Stomach (tissue), 9 donors: ENCODE data around the gene XPO5. TPM values are rescaled to one million over a fixed set of nuclear protein-coding genes. Genes with fewer than 3 reads are reported as not detected.

Experiments
- DNase-seq, 2 donors: peaks; one replicate each; pipeline versions ENCODE4 v3.0.0 to v3.0.0-alpha.2; 2013 to 2019
- H3K27ac ChIP-seq, 5 donors: fragments of 200-600 bp in 4 of 5; sonication (generic) in 4 of 5; one replicate each; pipeline ENCODE4 v1.5.1; 2013 to 2019; ENCODE audit warnings: mild to moderate bottlenecking in 1 of 5, moderate library complexity in 1 of 5
- H3K27me3 ChIP-seq, 3 donors: fragments of 200-600 bp; sonication (generic); one replicate each; pipeline ENCODE4 v1.5.1; 2017 to 2019; ENCODE audit warnings: mixed run types in 1 of 3
- H3K36me3 ChIP-seq, 4 donors: fragments of 200-600 bp; sonication (generic); 1 replicate in 3 of 4; 2 replicates in 1 of 4; pipeline ENCODE4 v1.5.1; 2016 to 2019
- H3K4me1 ChIP-seq, 4 donors: fragments of 200-600 bp; sonication (generic); one replicate each; pipeline ENCODE4 v1.5.1; 2016 to 2019
- H3K4me3 ChIP-seq, 4 donors: fragments of 200-600 bp; sonication (generic) in 3 of 4; one replicate each; pipeline ENCODE4 v1.5.1; 2016 to 2019; ENCODE audit warnings: mild to moderate bottlenecking in 1 of 4
- H3K9me3 ChIP-seq, 4 donors: fragments of 200-600 bp; sonication (generic); one replicate each; pipeline ENCODE4 v1.5.1; 2016 to 2019
- CTCF ChIP-seq, 7 experiments: fragments of 450-650 bp in 4 of 7; fragments of 200-600 bp in 3 of 7; sonication (generic) in 3 of 7; IDR thresholded peaks; one replicate each; pipeline ENCODE4 v1.5.1; 2016 to 2019; ENCODE audit warnings: antibody characterized with exemption in 7 of 7, control low read depth in 2 of 7, mild to moderate bottlenecking in 1 of 7
- EP300 ChIP-seq: sonication (generic); formaldehyde crosslinking; IDR thresholded peaks from one replicate; pipeline ENCODE4 v1.6.1; 2017; ENCODE audit warnings: antibody characterized with exemption
- POLR2A ChIP-seq, 4 donors: fragments of 450-650 bp; IDR thresholded peaks; one replicate each; pipeline ENCODE4 v1.6.1; 2016; ENCODE audit warnings: antibody characterized with exemption in 4 of 4, control low read depth in 2 of 4, mild to moderate bottlenecking in 1 of 4, moderate library complexity in 1 of 4
- POLR2AphosphoS5 ChIP-seq, 3 donors: sonication (generic); formaldehyde crosslinking; IDR thresholded peaks; one replicate each; pipeline ENCODE4 v1.6.1; 2016; ENCODE audit warnings: antibody characterized with exemption in 3 of 3
- WGBS, 5 donors: extraction: QIAGEN DNeasy Blood & Tissue Kit in 3 of 5; methylation state at CpG; one replicate each; pipeline versions ENCODE4 v1.1.5 to v1.1.7; 2013 to 2018; 5-methylcytosine and 5-hydroxymethylcytosine counted together
- intact Hi-C: fragments of 100-400 bp; cut with DNase I; formaldehyde crosslinking; loops from one replicate; pipeline ENCODE4 v1.15.1; 2023; ENCODE audit warnings: low total_unique reads
- polyA plus RNA-seq, 3 donors: library from polyadenylated mRNA; stranded (reverse); fragments of 200-250 nt; gene quantifications; one replicate each; pipeline ENCODE4 v1.2.3, GENCODE V29; 2013
- total RNA-seq, 5 donors: library from RNA; depleted of rRNA; stranded (reverse); fragments of >200 nt; gene quantifications; one replicate each; pipeline versions ENCODE4 v1.1.0 to v1.2.3, GENCODE V29; 2014 to 2016
- donor health status: healthy with polysubstance abuse.
- donor health status: Bipolar disorder and iron deficiency.
- donor health status: healthy.

Gene XPO5
- total and polyA plus RNA-seq, 8 donors: 4.6 to 46.1 (median 19.0) TPM

- Histone ChIP-seq H3K36me3 (peaks cover 34 to 57% (median 53%) of the 10 kb centered on the region in 4 donors), H3K27ac (no peak overlapping the region), H3K9me3 (no peaks in the 10 kb centered on the region), H3K4me1 (peaks cover 26 to 34% (median 31%) of the 10 kb centered on the region in 4 donors), H3K4me3 (no peak overlapping the region), H3K27me3 (peaks cover 0 to 28% (median 11%) of the 10 kb centered on the region in 3 donors)
- TF ChIP-seq CTCF (IDR thresholded peaks at IDR 0.05): no peak
- TF ChIP-seq EP300: no peak
- no peak for TF ChIP-seq POLR2A (IDR thresholded peaks at IDR 0.05)
- no peak for TF ChIP-seq POLR2AphosphoS5 (IDR thresholded peaks at IDR 0.05)
- intact Hi-C loops: loop anchor here (5.0 to 10.0 kb wide), 2 partner anchors 54 to 241 kb away; no protein-coding TSS in a partner anchor
- no peak for DNase-seq
- 81 to 91% (median 85%) methylated on average over 3 of the region's 3 CpGs for WGBS, 5 donors
These were observed 69.7 kb downstream of the XPO5 start for GRCh38 chr6:43506171-43506570.

DNA sequence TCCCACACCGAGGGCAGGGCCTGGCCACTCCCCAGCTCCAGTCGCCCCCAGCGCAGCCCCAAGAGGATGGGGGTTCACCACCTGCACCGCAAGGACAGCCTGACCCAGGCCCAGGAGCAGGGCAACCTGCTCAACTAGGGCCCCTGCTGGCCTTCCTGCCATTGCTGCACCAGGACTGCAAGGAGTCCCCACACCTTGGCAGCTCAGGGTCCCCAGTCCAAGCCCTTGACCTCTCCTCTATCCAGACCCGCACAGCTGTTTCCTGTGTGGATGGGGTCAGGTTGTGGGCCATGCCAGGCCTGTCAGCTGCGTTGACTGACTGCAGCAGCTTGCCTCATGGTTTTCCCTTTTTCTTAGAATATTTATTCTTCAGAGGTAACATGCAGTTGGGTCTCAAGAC lies 70.1 kb downstream of the XPO5 start:
- H3K36me3 ChIP-seq: peaks cover 37 to 57% (median 53%) of the 10 kb centered on the region in 4 donors
- TF ChIP-seq CTCF (IDR thresholded peaks at IDR 0.05): no peak
- no peak for TF ChIP-seq POLR2A (IDR thresholded peaks at IDR 0.05)
- TF ChIP-seq EP300: no peak
- no peak for TF ChIP-seq POLR2AphosphoS5 (IDR thresholded peaks at IDR 0.05)

GRCh38 chr6:43504756-43505593 lies 70.9 kb downstream of the XPO5 start:
- TF ChIP-seq CTCF (IDR thresholded peaks at IDR 0.05) (no peak), POLR2AphosphoS5 (IDR thresholded peaks at IDR 0.05) (no peak), POLR2A (IDR thresholded peaks at IDR 0.05) (no peak), EP300 (no peak)

More for the DNA sequence above, 70.1 kb downstream of the XPO5 start:
- Histone ChIP-seq H3K4me3 (no peak overlapping the region), H3K27ac (no peak overlapping the region), H3K9me3 (no peaks in the 10 kb centered on the region), H3K4me1 (peaks cover 22 to 29% (median 27%) of the 10 kb centered on the region in 4 donors), H3K27me3 (peaks cover 0 to 28% (median 11%) of the 10 kb centered on the region in 3 donors)
- WGBS, 5 donors: 66 to 73% (median 67%) methylated on average over 6 of the region's 6 CpGs
- intact Hi-C loops: loop anchor here (5.0 to 10.0 kb wide), 2 partner anchors 53 to 241 kb away; no protein-coding TSS in a partner anchor
- no peak for DNase-seq

GRCh38 chr6:43503443-43503842 lies 72.4 kb downstream of the XPO5 start:
- intact Hi-C loops: loop anchor here (10.0 kb wide), 1 partner anchor 239 kb away; no protein-coding TSS in a partner anchor
- Histone ChIP-seq H3K27me3 (peaks cover 0 to 13% (median 0%) of the 10 kb centered on the region in 3 donors), H3K36me3 (peaks cover 59 to 79% (median 75%) of the 10 kb centered on the region in 4 donors), H3K9me3 (no peaks in the 10 kb centered on the region), H3K27ac (no peak overlapping the region), H3K4me1 (peaks cover 6 to 21% (median 16%) of the 10 kb centered on the region in 4 donors), H3K4me3 (no peak overlapping the region)
- TF ChIP-seq POLR2AphosphoS5 (IDR thresholded peaks at IDR 0.05) (no peak), EP300 (no peak), CTCF (IDR thresholded peaks at IDR 0.05) (no peak), POLR2A (IDR thresholded peaks at IDR 0.05) (no peak)
- 90 to 94% (median 92%) methylated on average over 8 of the region's 8 CpGs for WGBS, 5 donors
- DNase-seq: no peak

More at GRCh38 chr6:43504756-43505593, 70.9 kb downstream of the XPO5 start:
- Histone ChIP-seq H3K27me3 (peaks cover 0 to 28% (median 11%) of the 10 kb centered on the region in 3 donors), H3K4me1 (peaks cover 17 to 23% (median 20%) of the 10 kb centered on the region in 4 donors), H3K9me3 (no peaks in the 10 kb centered on the region), H3K36me3 (peaks cover 44 to 64% (median 60%) of the 10 kb centered on the region in 4 donors), H3K27ac (no peak overlapping the region), H3K4me3 (no peak overlapping the region)
- DNase-seq: no peak
- intact Hi-C loops: loop anchor here (5.0 to 10.0 kb wide), 2 partner anchors 53 to 240 kb away; no protein-coding TSS in a partner anchor
- WGBS, 5 donors: 88 to 96% (median 93%) methylated on average over 16 to 26 of the region's 26 CpGs
